Kidney epithelial cell (primary cell): Measurements from ENCODE around the gene ZNF837. TPM values are rescaled to one million over a fixed set of nuclear protein-coding genes. Genes with fewer than 3 reads are reported as not detected.

Source experiments
- DNase-seq: peaks from one replicate; pipeline ENCODE4 v3.0.0-alpha.2; 2010; ENCODE audit warnings: low read depth
- H3K27me3 ChIP-seq: 2 replicates; pipeline ENCODE4 v1.6.0; 2011; ENCODE audit warnings: low read length; ENCODE audit not compliant: control insufficient read depth, insufficient read depth
- H3K36me3 ChIP-seq: 2 replicates; pipeline ENCODE4 v1.5.1; 2011; ENCODE audit warnings: low read length; ENCODE audit not compliant: control insufficient read depth, insufficient read depth
- H3K4me3 ChIP-seq: 2 replicates; pipeline ENCODE4 v1.5.1; 2011; ENCODE audit warnings: low read depth, mild to moderate bottlenecking, control low read depth, low read length
- CTCF ChIP-seq: IDR thresholded peaks from 2 replicates; pipeline ENCODE4 v1.5.1; 2011; ENCODE audit warnings: mild to moderate bottlenecking, moderate library complexity, low read length, control low read depth, inconsistent platforms; ENCODE audit not compliant: insufficient read depth, poor library complexity, severe bottlenecking
- total RNA-seq: library from RNA; depleted of rRNA; stranded (reverse); fragments of >200 nt; gene quantifications from 2 replicates; pipeline ENCODE4 v1.2.3, GENCODE V29; 2015

ZNF837 gene
- total RNA-seq, 1 donor from 2014 or later, result 4.3 TPM

DNA sequence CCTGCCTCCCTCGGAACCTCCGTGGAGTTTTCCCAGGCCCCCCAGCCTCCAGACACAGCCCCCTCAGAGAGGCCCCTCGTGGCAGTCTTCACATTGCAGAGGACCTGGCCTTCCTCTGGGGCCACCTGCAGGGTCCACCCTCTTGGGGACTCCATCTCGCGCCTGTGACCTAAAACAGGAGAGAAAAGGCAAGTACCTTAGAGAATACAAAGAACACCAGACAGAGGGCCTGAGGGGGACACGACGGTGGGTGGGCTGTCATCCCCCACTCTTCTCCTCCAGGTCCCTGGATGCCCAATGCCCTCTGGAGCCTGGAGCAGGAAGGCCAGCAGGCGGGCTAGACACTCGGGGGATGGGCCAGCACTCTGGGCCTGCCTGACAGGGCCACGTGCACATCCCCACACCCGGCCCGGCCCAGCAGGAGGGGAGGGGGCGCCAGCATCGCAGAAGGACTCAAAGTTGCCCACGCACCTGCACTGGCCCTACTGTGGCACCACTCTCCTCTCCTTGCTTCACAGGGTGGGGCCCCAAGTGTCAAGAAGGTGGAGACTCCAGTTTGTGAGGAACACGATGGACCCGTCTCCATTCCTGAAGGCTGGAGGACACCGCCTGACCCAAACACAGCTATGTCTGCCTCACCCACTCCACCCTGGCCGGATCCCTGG, 23.2 kb downstream of the ZNF837 start:
- TF ChIP-seq CTCF, result no peak

DNA sequence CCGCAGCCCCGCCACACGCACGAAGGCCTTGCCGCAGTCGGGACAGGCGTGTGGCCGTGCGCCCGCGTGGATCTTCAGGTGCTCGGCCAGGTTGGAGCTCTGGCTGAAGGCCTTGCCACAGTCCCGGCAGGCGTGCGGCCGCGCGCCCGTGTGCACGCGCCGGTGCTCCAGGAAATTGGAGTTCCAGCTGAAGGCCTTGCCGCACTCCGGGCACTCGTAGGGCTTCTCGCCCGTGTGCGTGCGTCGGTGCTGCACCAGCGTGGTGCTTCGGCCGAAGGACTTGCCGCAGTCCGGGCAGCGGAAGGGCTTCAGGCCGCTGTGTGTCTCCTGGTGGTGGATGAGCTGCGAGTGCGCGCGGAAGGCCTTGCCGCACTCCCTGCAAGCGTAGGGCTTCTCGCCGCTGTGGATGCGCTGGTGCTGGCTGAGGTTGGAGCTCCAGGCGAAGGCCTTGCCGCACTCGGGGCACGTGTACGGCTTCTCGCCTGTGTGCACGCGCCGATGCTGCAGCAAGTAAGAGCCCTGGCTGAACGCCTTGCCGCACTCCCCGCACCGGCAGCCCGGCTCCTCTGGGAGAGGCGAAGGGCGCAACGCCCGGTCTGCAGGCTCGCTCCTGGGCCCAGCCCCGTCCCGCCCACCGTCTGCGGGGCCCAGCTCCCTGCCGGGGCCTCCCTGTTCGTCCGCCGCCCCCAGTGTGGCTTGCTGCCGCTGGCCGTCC, 23.9 kb downstream of the ZNF837 start:
- Histone ChIP-seq H3K36me3 (no peaks in the 10 kb centered on the region), H3K27me3 (peaks cover 41% of the 10 kb centered on the region), H3K4me3 (no peak overlapping the region)
- no peak for DNase-seq
- TF ChIP-seq CTCF, result no peak

More for the DNA sequence above, 23.2 kb downstream of the ZNF837 start:
- H3K36me3 ChIP-seq, result no peaks in the 10 kb centered on the region
- H3K27me3 ChIP-seq, result peaks cover 35% of the 10 kb centered on the region
- H3K4me3 ChIP-seq, result no peak overlapping the region
- no peak for DNase-seq

- Histone ChIP-seq H3K36me3 (no peaks in the 10 kb centered on the region), H3K4me3 (no peak overlapping the region), H3K27me3 (peaks cover 45% of the 10 kb centered on the region)
- TF ChIP-seq CTCF, result no peak
- DNase-seq, result no peak
These were observed 24.7 kb downstream of the ZNF837 start for GRCh38 chr19:58355908-58356765.

DNA sequence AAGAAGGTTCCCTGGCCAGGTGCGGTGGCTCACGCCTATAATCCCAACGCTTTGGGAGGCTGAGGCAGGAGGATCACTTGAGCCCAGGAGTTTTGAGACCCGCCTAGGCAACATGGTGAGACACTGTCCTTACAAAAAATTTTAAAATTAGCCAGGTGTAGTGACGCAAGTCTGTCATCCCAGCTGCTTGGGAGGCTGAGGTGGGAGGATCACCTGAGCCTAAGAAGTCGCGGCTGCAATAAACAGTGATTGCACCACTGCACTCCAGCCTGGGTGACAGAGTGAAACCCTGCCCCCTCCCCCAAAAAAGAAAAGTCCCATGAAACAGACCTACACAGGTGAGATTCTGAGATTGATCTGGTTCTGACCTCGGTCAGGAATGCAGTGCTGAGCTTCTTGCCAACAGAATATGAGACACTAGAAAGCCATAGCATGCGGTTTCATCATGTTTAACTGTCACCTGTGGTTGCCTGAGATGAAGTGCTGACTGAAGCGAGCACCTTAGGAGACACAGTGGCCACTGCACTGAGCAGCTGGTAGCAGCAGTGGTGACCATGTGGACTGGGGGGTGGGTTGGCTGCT, 25.5 kb downstream of the ZNF837 start:
- peaks cover 54% of the 10 kb centered on the region for H3K27me3 ChIP-seq
- no peak for TF ChIP-seq CTCF
- DNase-seq, result no peak
- H3K36me3 ChIP-seq, result no peaks in the 10 kb centered on the region
- H3K4me3 ChIP-seq, result no peak overlapping the region

- no peaks in the 10 kb centered on the region for H3K36me3 ChIP-seq
- H3K27me3 ChIP-seq, result peaks cover 61% of the 10 kb centered on the region
- TF ChIP-seq CTCF, result no peak
- DNase-seq, result no peak
- H3K4me3 ChIP-seq, result no peak overlapping the region
These were observed 26.3 kb downstream of the ZNF837 start for GRCh38 chr19:58354478-58355030.
